K562 (cell line): ENCODE data around the gene RUVBL2. TPM values are rescaled to one million over a fixed set of nuclear protein-coding genes. Genes with fewer than 3 reads are reported as not detected.

Experiments
- CBFA2T2 ChIP-seq: fragments of 450-650 bp; conservative IDR thresholded peaks from 2 replicates; pipeline ENCODE4 v1.6.1; 2017; ENCODE audit warnings: mild to moderate bottlenecking
- CBFA2T3 ChIP-seq: fragments of 450-650 bp; IDR thresholded peaks from 2 replicates; pipeline ENCODE4 v1.6.1; 2017
- CTCFL ChIP-seq: IDR thresholded peaks from 2 replicates; pipeline ENCODE4 v1.6.1; 2011; ENCODE audit warnings: borderline replicate concordance, low read depth, mild to moderate bottlenecking, moderate library complexity, low read length; ENCODE audit not compliant: insufficient read depth, poor library complexity, severe bottlenecking
- HLTF ChIP-seq: fragments of 450-650 bp; IDR thresholded peaks from 2 replicates; pipeline ENCODE4 v1.6.1; 2016
- SIN3B ChIP-seq: fragments of 450-650 bp; IDR thresholded peaks from 2 replicates; pipeline ENCODE4 v1.6.1; 2017; ENCODE audit warnings: low read depth, mild to moderate bottlenecking, moderate library complexity
- SMAD1 ChIP-seq: fragments of 150-350 bp; IDR thresholded peaks from 2 replicates; pipeline ENCODE4 v1.6.1; 2014; ENCODE audit warnings: low read length, low read depth; ENCODE audit not compliant: partially characterized antibody
- SPI1 ChIP-seq: IDR thresholded peaks from 2 replicates; pipeline ENCODE4 v1.6.1; 2011; ENCODE audit warnings: low read depth, low read length, control low read depth, borderline replicate concordance
- SRSF9 ChIP-seq: fragments of 200-400 bp; formaldehyde crosslinking; IDR thresholded peaks from 2 replicates; pipeline ENCODE4 v1.6.1; 2017; ENCODE audit warnings: low read depth, low read length, borderline replicate concordance
- TAF15 ChIP-seq: fragments of 200-400 bp; formaldehyde crosslinking; IDR thresholded peaks from 2 replicates; pipeline ENCODE4 v1.6.1; 2017; ENCODE audit warnings: mild to moderate bottlenecking, low read depth, low read length, moderate library complexity
- THRAP3 ChIP-seq: fragments of 450-650 bp; IDR thresholded peaks from 2 replicates; pipeline ENCODE4 v1.6.1; 2016; ENCODE audit warnings: mild to moderate bottlenecking, inconsistent platforms, borderline replicate concordance
- ZNF274 ChIP-seq: IDR thresholded peaks from 2 replicates; pipeline ENCODE4 v1.6.1; 2011; ENCODE audit warnings: low read depth, mild to moderate bottlenecking, low read length, moderate library complexity, borderline replicate concordance
- ZNF445 ChIP-seq: fragments of 250-450 bp; sonication (Bioruptor Pico); IDR thresholded peaks from 2 replicates; pipeline ENCODE4 v1.4.0; 2020; ENCODE audit warnings: low read depth, mild to moderate bottlenecking, moderate library complexity
- ZNF507 ChIP-seq: conservative IDR thresholded peaks from 2 replicates; pipeline ENCODE4 v1.6.1; 2017; ENCODE audit warnings: missing genetic modification characterization, missing compliant biosample characterization
- ZNF583 ChIP-seq: fragments of 250-450 bp; sonication (Bioruptor Pico); IDR thresholded peaks from 2 replicates; pipeline ENCODE4 v1.4.0; 2020
- ZNF764 ChIP-seq: fragments of 250-450 bp; sonication (Bioruptor Pico); IDR thresholded peaks from 2 replicates; pipeline ENCODE4 v1.4.0; 2020; ENCODE audit warnings: low read depth, mild to moderate bottlenecking, moderate library complexity
- ZNF79 ChIP-seq: fragments of 250-450 bp; sonication (Bioruptor Pico); IDR thresholded peaks from 2 replicates; pipeline ENCODE4 v1.4.0; 2020; ENCODE audit warnings: low read depth, mild to moderate bottlenecking, moderate library complexity
- polyA plus RNA-seq, 8 experiments: library from polyadenylated mRNA; depleted of rRNA in 4 of 8; stranded (reverse) in 5 of 8; unstranded in 3 of 8; fragments of >200 nt; fragmentation: Nextera tagmentation in 2 of 8; fragmentation: Illumina TruSeq in 1 of 8; extraction: Ambion mirVana in 2 of 8; extraction: Trizol in 1 of 8; gene quantifications; 2 replicates each; pipeline versions ENCODE4 v1.2.1 to v1.2.3, GENCODE V29; 2011 to 2014; ENCODE audit warnings: inconsistent platforms in 1 of 8, missing spikeins in 1 of 8
- total RNA-seq, 7 experiments: library from RNA; depleted of rRNA in 6 of 7; stranded (reverse); fragments of >200 nt in 6 of 7; fragmentation: Illumina TruSeq in 2 of 7; extraction: Trizol in 2 of 7; gene quantifications; 2 replicates each; pipeline versions ENCODE4 v1.2.1 to v1.2.3, GENCODE V29; 2011 to 2021; ENCODE audit warnings: low replicate concordance in 1 of 7
- TF ChIP-seq, protein P1 (sequence below), 2 experiments: fragments of 450-650 bp; conservative IDR thresholded peaks; 2 replicates each; pipeline ENCODE4 v1.6.1; 2017; ENCODE audit warnings: mild to moderate bottlenecking in 2 of 2, moderate library complexity in 2 of 2
- TF ChIP-seq, protein P2 (sequence below): sonication (generic); formaldehyde crosslinking; IDR thresholded peaks from 2 replicates; pipeline ENCODE4 v1.8.0; 2022; ENCODE audit warnings: mild to moderate bottlenecking, missing genetic modification reagents
- TF ChIP-seq, protein P3 (sequence below): sonication (generic); formaldehyde crosslinking; IDR thresholded peaks from 2 replicates; pipeline ENCODE4 v1.9.0; 2022; ENCODE audit warnings: mild to moderate bottlenecking, missing genetic modification reagents
- TF ChIP-seq, protein P4 (sequence below): fragments of 250-450 bp; sonication (Bioruptor Pico); IDR thresholded peaks from 2 replicates; pipeline ENCODE4 v1.9.0; 2021; ENCODE audit warnings: mild to moderate bottlenecking, inconsistent platforms
- TF ChIP-seq, protein P5 (sequence below): fragments of 450-650 bp; formaldehyde crosslinking; IDR thresholded peaks from 2 replicates; pipeline ENCODE4 v1.4.0; 2022; ENCODE audit warnings: mild to moderate bottlenecking, moderate library complexity

The RUVBL2 gene
- total and polyA plus RNA-seq, 9 of the 15 experiments (the other 6 are each of a cell fraction or from before 2014, with no cell fraction given) = 71.4 to 453 (median 237) TPM

GRCh38 chr19:48965806-48966540, 27.7 kb upstream of the RUVBL2 start (continued):
- TF ChIP-seq ZNF79 (CRISPR knock-in tag) = no peak
- TF ChIP-seq ZNF507 (tag) = no peak
- TF ChIP-seq, protein P1, sequence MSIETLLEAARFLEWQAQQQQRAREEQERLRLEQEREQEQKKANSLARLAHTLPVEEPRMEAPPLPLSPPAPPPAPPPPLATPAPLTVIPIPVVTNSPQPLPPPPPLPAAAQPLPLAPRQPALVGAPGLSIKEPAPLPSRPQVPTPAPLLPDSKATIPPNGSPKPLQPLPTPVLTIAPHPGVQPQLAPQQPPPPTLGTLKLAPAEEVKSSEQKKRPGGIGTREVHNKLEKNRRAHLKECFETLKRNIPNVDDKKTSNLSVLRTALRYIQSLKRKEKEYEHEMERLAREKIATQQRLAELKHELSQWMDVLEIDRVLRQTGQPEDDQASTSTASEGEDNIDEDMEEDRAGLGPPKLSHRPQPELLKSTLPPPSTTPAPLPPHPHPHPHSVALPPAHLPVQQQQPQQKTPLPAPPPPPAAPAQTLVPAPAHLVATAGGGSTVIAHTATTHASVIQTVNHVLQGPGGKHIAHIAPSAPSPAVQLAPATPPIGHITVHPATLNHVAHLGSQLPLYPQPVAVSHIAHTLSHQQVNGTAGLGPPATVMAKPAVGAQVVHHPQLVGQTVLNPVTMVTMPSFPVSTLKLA (conservative IDR thresholded peaks at IDR 0.05) = peak; percentile 67 to 77
- TF ChIP-seq ZNF583 (CRISPR knock-in tag) = no peak
- TF ChIP-seq HLTF = no peak
- no peak for TF ChIP-seq SRSF9
- no peak for TF ChIP-seq SPI1
- peak; percentile 17 for TF ChIP-seq SMAD1
- no peak for TF ChIP-seq CBFA2T3
- TF ChIP-seq ZNF274 = no peak
- TF ChIP-seq CTCFL = no peak
- TF ChIP-seq, protein P2, sequence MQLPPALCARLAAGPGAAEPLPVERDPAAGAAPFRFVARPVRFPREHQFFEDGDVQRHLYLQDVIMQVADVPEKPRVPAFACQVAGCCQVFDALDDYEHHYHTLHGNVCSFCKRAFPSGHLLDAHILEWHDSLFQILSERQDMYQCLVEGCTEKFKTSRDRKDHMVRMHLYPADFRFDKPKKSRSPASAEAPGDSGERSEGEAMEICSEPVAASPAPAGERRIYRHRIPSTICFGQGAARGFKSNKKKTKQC = peak; percentile 75; the same call in 1 of the 2 replicates
- TF ChIP-seq, protein P3, sequence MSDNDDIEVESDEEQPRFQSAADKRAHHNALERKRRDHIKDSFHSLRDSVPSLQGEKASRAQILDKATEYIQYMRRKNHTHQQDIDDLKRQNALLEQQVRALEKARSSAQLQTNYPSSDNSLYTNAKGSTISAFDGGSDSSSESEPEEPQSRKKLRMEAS (CRISPR knock-in tag) = peak; percentile 83
- TF ChIP-seq CBFA2T2 = no peak
- TF ChIP-seq, protein P4, sequence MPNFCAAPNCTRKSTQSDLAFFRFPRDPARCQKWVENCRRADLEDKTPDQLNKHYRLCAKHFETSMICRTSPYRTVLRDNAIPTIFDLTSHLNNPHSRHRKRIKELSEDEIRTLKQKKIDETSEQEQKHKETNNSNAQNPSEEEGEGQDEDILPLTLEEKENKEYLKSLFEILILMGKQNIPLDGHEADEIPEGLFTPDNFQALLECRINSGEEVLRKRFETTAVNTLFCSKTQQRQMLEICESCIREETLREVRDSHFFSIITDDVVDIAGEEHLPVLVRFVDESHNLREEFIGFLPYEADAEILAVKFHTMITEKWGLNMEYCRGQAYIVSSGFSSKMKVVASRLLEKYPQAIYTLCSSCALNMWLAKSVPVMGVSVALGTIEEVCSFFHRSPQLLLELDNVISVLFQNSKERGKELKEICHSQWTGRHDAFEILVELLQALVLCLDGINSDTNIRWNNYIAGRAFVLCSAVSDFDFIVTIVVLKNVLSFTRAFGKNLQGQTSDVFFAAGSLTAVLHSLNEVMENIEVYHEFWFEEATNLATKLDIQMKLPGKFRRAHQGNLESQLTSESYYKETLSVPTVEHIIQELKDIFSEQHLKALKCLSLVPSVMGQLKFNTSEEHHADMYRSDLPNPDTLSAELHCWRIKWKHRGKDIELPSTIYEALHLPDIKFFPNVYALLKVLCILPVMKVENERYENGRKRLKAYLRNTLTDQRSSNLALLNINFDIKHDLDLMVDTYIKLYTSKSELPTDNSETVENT = no peak; the same call in 1 of the 2 replicates
- TF ChIP-seq THRAP3 = 0 out of 2 replicates have a peak, but pooled peaks have one; percentile 4
- TF ChIP-seq, protein P5, sequence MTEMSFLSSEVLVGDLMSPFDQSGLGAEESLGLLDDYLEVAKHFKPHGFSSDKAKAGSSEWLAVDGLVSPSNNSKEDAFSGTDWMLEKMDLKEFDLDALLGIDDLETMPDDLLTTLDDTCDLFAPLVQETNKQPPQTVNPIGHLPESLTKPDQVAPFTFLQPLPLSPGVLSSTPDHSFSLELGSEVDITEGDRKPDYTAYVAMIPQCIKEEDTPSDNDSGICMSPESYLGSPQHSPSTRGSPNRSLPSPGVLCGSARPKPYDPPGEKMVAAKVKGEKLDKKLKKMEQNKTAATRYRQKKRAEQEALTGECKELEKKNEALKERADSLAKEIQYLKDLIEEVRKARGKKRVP (CRISPR knock-in tag) = peak; percentile 6; the same call in 1 of the 2 replicates
- TF ChIP-seq SIN3B = no peak
- TF ChIP-seq TAF15 = no peak
- no peak for TF ChIP-seq ZNF764
- no peak for TF ChIP-seq ZNF445 (CRISPR knock-in tag)
